A549 (cell line): ENCODE measurements around the gene REX1BD. TPM values are rescaled to one million over a fixed set of nuclear protein-coding genes. Genes with fewer than 3 reads are reported as not detected.

Source experiments
- ATAC-seq, 2 experiments: fragments of 200-7000 bp in 1 of 2; fragments of >200 bp in 1 of 2; cut with Nextera tagmentation in 1 of 2; cut with Tn5 transposase in 1 of 2; 3 replicates each; pipeline versions ENCODE4 v1.8.0 to v1.9.1; 2018 to 2020; ENCODE audit warnings: mild to moderate bottlenecking in 1 of 2, moderate library complexity in 1 of 2
- CTCF ChIA-PET: fragments of 300-600 bp; sonication (Branson Sonifier 250); formaldehyde crosslinking; extraction: SDS; loops from one replicate; lab custom pipeline; 2021; ENCODE audit warnings: antibody characterized with exemption, inconsistent platforms; lab: Yijun Ruan, JAX
- POLR2A ChIA-PET: fragments of 350-600 bp; formaldehyde crosslinking; extraction: SDS; loops from one replicate; lab custom pipeline; 2021; ENCODE audit warnings: antibody characterized with exemption, inconsistent platforms; lab: Yijun Ruan, JAX
- DNase-seq, 2 experiments: peaks; one replicate each; pipeline versions ENCODE4 v3.0.0 to v3.0.0-alpha.2; 2011 to 2016; ENCODE audit warnings: low read depth in 1 of 2, low spot score in 1 of 2
- FAIRE-seq: peaks from 2 replicates; lab custom pipeline; 2011; peaks lifted over from hg19 to GRCh38; lab: Jason Lieb, UNC
- H3K27ac ChIP-seq, 2 experiments: fragments of >200 bp; sonication (Bioruptor Twin); formaldehyde crosslinking; 3 replicates each; pipeline ENCODE4 v1.5.1; 2016 to 2017
- H3K4me1 ChIP-seq: fragments of >200 bp; sonication (Bioruptor Twin); formaldehyde crosslinking; 3 replicates; pipeline ENCODE4 v1.6.1; 2016
- H3K4me2 ChIP-seq: fragments of >200 bp; sonication (Bioruptor Twin); formaldehyde crosslinking; 3 replicates; pipeline ENCODE4 v1.6.1; 2016
- H3K4me3 ChIP-seq: fragments of >200 bp; sonication (Bioruptor Twin); formaldehyde crosslinking; 3 replicates; pipeline ENCODE4 v1.5.1; 2016
- H3K9me3 ChIP-seq: fragments of >200 bp; sonication (Bioruptor Twin); formaldehyde crosslinking; 3 replicates; pipeline ENCODE4 v1.6.1; 2016
- ATOH8 ChIP-seq: fragments of 250-450 bp; sonication (Bioruptor Pico); IDR thresholded peaks from 2 replicates; pipeline ENCODE4 v1.5.0; 2020; ENCODE audit warnings: low read depth, mild to moderate bottlenecking, moderate library complexity
- BHLHE40 ChIP-seq: IDR thresholded peaks from 2 replicates; pipeline ENCODE4 v1.6.1; 2012; ENCODE audit warnings: low read depth, low read length, inconsistent platforms
- CBX8 ChIP-seq: fragments of 200-600 bp; sonication (generic); IDR thresholded peaks from 2 replicates; pipeline ENCODE4 v1.6.1; 2016
- CEBPB ChIP-seq, 2 experiments: fragments of >200 bp in 1 of 2; sonication (Bioruptor Twin) in 1 of 2; formaldehyde crosslinking in 1 of 2; IDR thresholded peaks; 2 replicates each; pipeline ENCODE4 v1.6.1; 2012 to 2016
- CTCF ChIP-seq: fragments of >200 bp; sonication (Bioruptor Twin); formaldehyde crosslinking; IDR thresholded peaks from 3 replicates; pipeline ENCODE4 v1.5.1; 2016
- EHF ChIP-seq: fragments of 250-450 bp; sonication (Bioruptor Pico); IDR thresholded peaks from 2 replicates; pipeline ENCODE4 v1.5.0; 2020; ENCODE audit warnings: mild to moderate bottlenecking
- EHMT2 ChIP-seq: fragments of 200-600 bp; sonication (generic); IDR thresholded peaks from 2 replicates; pipeline ENCODE4 v1.6.1; 2016; ENCODE audit warnings: antibody characterized with exemption, low read depth, mild to moderate bottlenecking, moderate library complexity
- ELK1 ChIP-seq: fragments of 150-350 bp; IDR thresholded peaks from 2 replicates; pipeline ENCODE4 v1.6.1; 2014; ENCODE audit warnings: low read depth, mild to moderate bottlenecking, low read length
- EP300 ChIP-seq, 2 experiments: fragments of >200 bp; sonication (Bioruptor Twin); formaldehyde crosslinking; IDR thresholded peaks; 2 replicates in 1 of 2; 3 replicates in 1 of 2; pipeline ENCODE4 v1.6.1; 2016 to 2017
- ESRRA ChIP-seq: fragments of 150-350 bp; IDR thresholded peaks from 2 replicates; pipeline ENCODE4 v1.6.1; 2014; ENCODE audit warnings: mild to moderate bottlenecking, low read length, borderline replicate concordance
- FOSL2 ChIP-seq, 2 experiments: fragments of 450-650 bp in 1 of 2; fragments of >200 bp in 1 of 2; sonication (Bioruptor Twin) in 1 of 2; formaldehyde crosslinking; IDR thresholded peaks; 2 replicates each; pipeline versions ENCODE4 v1.5.0 to v1.6.1; 2016 to 2020; ENCODE audit warnings: mild to moderate bottlenecking in 1 of 2, moderate library complexity in 1 of 2
- GATA3 ChIP-seq: IDR thresholded peaks from 2 replicates; pipeline ENCODE4 v1.6.1; 2012; ENCODE audit warnings: borderline replicate concordance
- HDAC2 ChIP-seq: fragments of 200-600 bp; sonication (generic); IDR thresholded peaks from 2 replicates; pipeline ENCODE4 v1.6.1; 2016
- JUN ChIP-seq, 2 experiments: fragments of >200 bp; sonication (Bioruptor Twin); formaldehyde crosslinking; IDR thresholded peaks; 2 replicates in 1 of 2; 3 replicates in 1 of 2; pipeline ENCODE4 v1.6.1; 2016 to 2017
- KDM1A ChIP-seq: fragments of 200-600 bp; sonication (generic); IDR thresholded peaks from 2 replicates; pipeline ENCODE4 v1.6.1; 2016; ENCODE audit warnings: low read depth, mild to moderate bottlenecking
- KDM5A ChIP-seq: fragments of 200-600 bp; sonication (generic); IDR thresholded peaks from 2 replicates; pipeline ENCODE4 v1.6.1; 2016; ENCODE audit warnings: antibody characterized with exemption, mild to moderate bottlenecking
- MAX ChIP-seq: IDR thresholded peaks from 2 replicates; pipeline ENCODE4 v1.6.1; 2012
- MYC ChIP-seq: IDR thresholded peaks from 2 replicates; pipeline ENCODE4 v1.6.1; 2012; ENCODE audit warnings: mild to moderate bottlenecking, inconsistent platforms, low read length, improper control_type of control experiment, borderline replicate concordance
- POLR2AphosphoS2 ChIP-seq: conservative IDR thresholded peaks from 2 replicates; pipeline ENCODE4 v1.6.1; 2012; ENCODE audit warnings: low read length, improper control_type of control experiment, inconsistent platforms
- RARB ChIP-seq: fragments of 250-450 bp; sonication (Bioruptor Pico); IDR thresholded peaks from 2 replicates; pipeline ENCODE4 v1.8.0; 2021; ENCODE audit warnings: mild to moderate bottlenecking, moderate library complexity
- RCOR1 ChIP-seq: fragments of 150-350 bp; IDR thresholded peaks from 2 replicates; pipeline ENCODE4 v1.6.1; 2014; ENCODE audit warnings: antibody characterized with exemption, low read length, low read depth
- RFX5 ChIP-seq: fragments of 450-650 bp; IDR thresholded peaks from 2 replicates; pipeline ENCODE4 v1.7.1; 2014; ENCODE audit warnings: antibody characterized with exemption, mild to moderate bottlenecking, moderate library complexity
- RNF2 ChIP-seq: fragments of 200-600 bp; sonication (generic); IDR thresholded peaks from 2 replicates; pipeline ENCODE4 v1.6.1; 2016; ENCODE audit warnings: low read depth, mild to moderate bottlenecking, antibody characterized with exemption, moderate library complexity, borderline replicate concordance
- SMC3 ChIP-seq: fragments of >200 bp; sonication (Bioruptor Twin); formaldehyde crosslinking; IDR thresholded peaks from 3 replicates; pipeline ENCODE4 v1.6.1; 2018; ENCODE audit warnings: inconsistent platforms
- TFCP2L1 ChIP-seq: fragments of 250-450 bp; sonication (Bioruptor Pico); IDR thresholded peaks from 2 replicates; pipeline ENCODE4 v1.5.0; 2021; ENCODE audit warnings: mild to moderate bottlenecking
- ZC3H11A ChIP-seq: fragments of 450-650 bp; IDR thresholded peaks from 2 replicates; pipeline ENCODE4 v1.6.1; 2014; ENCODE audit warnings: antibody characterized with exemption, mild to moderate bottlenecking
- ZFP36 ChIP-seq: fragments of 450-650 bp; IDR thresholded peaks from 2 replicates; pipeline ENCODE4 v1.6.1; 2014; ENCODE audit warnings: borderline replicate concordance; ENCODE audit not compliant: partially characterized antibody
- ZNF302 ChIP-seq: fragments of 250-450 bp; sonication (Bioruptor Pico); IDR thresholded peaks from 2 replicates; pipeline ENCODE4 v1.9.0; 2021; ENCODE audit warnings: inconsistent platforms, mild to moderate bottlenecking, moderate library complexity
- ZSCAN20 ChIP-seq: fragments of 250-450 bp; sonication (Bioruptor Pico); IDR thresholded peaks from 2 replicates; pipeline ENCODE4 v1.8.0; 2022; ENCODE audit warnings: mild to moderate bottlenecking, moderate library complexity
- WGBS: methylation state at CpG from one replicate; pipeline ENCODE4 v1.1.6; 2017; ENCODE audit errors: missing lambda C conversion rate; 5-methylcytosine and 5-hydroxymethylcytosine counted together
- polyA plus RNA-seq, 4 experiments: library from polyadenylated mRNA; depleted of rRNA in 3 of 4; stranded (reverse); fragments of >200 nt; fragmentation: RNase III in 1 of 4; extraction: RNeasy Plus Mini Kit Qiagen cat#74134 plus additional on column Dnase treatment in 1 of 4; gene quantifications; 2 replicates in 3 of 4; 3 replicates in 1 of 4; pipeline ENCODE4 v1.2.3, GENCODE V29; 2011 to 2017

The REX1BD gene
- polyA plus RNA-seq, 2 of the 4 experiments (the other 2 are of a cell fraction) = 23.1 to 47.3 TPM

- TF ChIP-seq ZNF302 (CRISPR knock-in tag) = no peak
These were observed 12.2 kb upstream of the REX1BD start (continued) for GRCh38 chr19:18576383-18576782.

GRCh38 chr19:18577365-18577914, 11.2 kb upstream of the REX1BD start:
- CTCF ChIA-PET = interaction anchor here (1.6 to 3.8 kb wide), 3 partner anchors 11 to 269 kb away, joined by 3 to 22 read pairs (median 4); partner anchors contain the start of gene REX1BD
- FAIRE-seq (no peak), DNase-seq (no peak), ATAC-seq (no peak)
- no peak overlapping the region for H3K4me2 ChIP-seq
- TF ChIP-seq CTCF = no peak
- no peak overlapping the region for H3K4me3 ChIP-seq
- H3K4me1 ChIP-seq = peaks cover 14% of the 10 kb centered on the region
- no peaks in the 10 kb centered on the region for H3K9me3 ChIP-seq
- 93% methylated on average over 20 of the region's 21 CpGs for WGBS
- POLR2A ChIA-PET = interaction anchor here (0.6 kb wide), 1 partner anchor 62 kb away, joined by 3 read pairs; no protein-coding TSS in a partner anchor
- H3K27ac ChIP-seq = no peak overlapping the region

- 67% methylated on average over 4 of the region's 7 CpGs for WGBS
- no peak overlapping the region for H3K4me2 ChIP-seq
- H3K9me3 ChIP-seq = no peaks in the 10 kb centered on the region
- H3K27ac ChIP-seq = no peak overlapping the region
- POLR2A ChIA-PET = no interaction called here
- ATAC-seq = peak in 1 of 2 experiments; percentile 15; a peak in 2 of 6 replicates
- H3K4me3 ChIP-seq = no peak overlapping the region
- DNase-seq = no peak
- FAIRE-seq = no peak
- CTCF ChIA-PET = interaction anchor here (0.9 to 2.2 kb wide), 4 partner anchors 9 to 60 kb away, joined by 3 to 12 read pairs (median 4); partner anchors contain the start of gene REX1BD
- no peaks in the 10 kb centered on the region for H3K4me1 ChIP-seq
- no peak for TF ChIP-seq MAX
- no peak for TF ChIP-seq POLR2AphosphoS2
- TF ChIP-seq ESRRA = no peak
- no peak for TF ChIP-seq BHLHE40
- TF ChIP-seq CEBPB (IDR thresholded peaks at IDR 0.05) = no peak
- no peak for TF ChIP-seq KDM5A
- TF ChIP-seq MYC = no peak
- no peak for TF ChIP-seq EP300 (IDR thresholded peaks at IDR 0.05)
- TF ChIP-seq CBX8 = no peak
- no peak for TF ChIP-seq ZFP36
- TF ChIP-seq HDAC2 = no peak
- no peak for TF ChIP-seq GATA3
- no peak for TF ChIP-seq TFCP2L1 (CRISPR knock-in tag)
- no peak for TF ChIP-seq ZC3H11A
- no peak for TF ChIP-seq ELK1
- TF ChIP-seq ZSCAN20 (CRISPR knock-in tag) = no peak
These were observed 8.3 kb upstream of the REX1BD start for GRCh38 chr19:18580311-18580710.

- FAIRE-seq = no peak
- no peak for DNase-seq
- Histone ChIP-seq H3K9me3 (no peaks in the 10 kb centered on the region), H3K27ac (no peak overlapping the region), H3K4me1 (peaks cover 8% of the 10 kb centered on the region; the same call in 1 of the 3 replicates), H3K4me2 (no peak overlapping the region), H3K4me3 (no peak overlapping the region)
- ChIA-PET POLR2A (no interaction called here), CTCF (interaction anchor here (1.1 to 3.6 kb wide), 5 partner anchors 9 to 261 kb away, joined by 3 to 22 read pairs (median 4); no protein-coding TSS in a partner anchor)
- no peak for ATAC-seq
- WGBS = 56% methylated on average over 2 of the region's 2 CpGs
- no peak for TF ChIP-seq TFCP2L1 (CRISPR knock-in tag)
- no peak for TF ChIP-seq ESRRA
- no peak for TF ChIP-seq ZSCAN20 (CRISPR knock-in tag)
- TF ChIP-seq RARB (CRISPR knock-in tag) = no peak
- TF ChIP-seq EHMT2 = no peak
- no peak for TF ChIP-seq RFX5
- TF ChIP-seq SMC3 = no peak
- no peak for TF ChIP-seq ZC3H11A
- no peak for TF ChIP-seq ATOH8 (CRISPR knock-in tag)
- no peak for TF ChIP-seq RCOR1
- TF ChIP-seq KDM1A = no peak
- TF ChIP-seq FOSL2 (IDR thresholded peaks at IDR 0.05) = no peak
- TF ChIP-seq FOSL2 (CRISPR knock-in tag; IDR thresholded peaks at IDR 0.05) = no peak
- TF ChIP-seq EHF = no peak
- no peak for TF ChIP-seq RNF2
- no peak for TF ChIP-seq JUN (IDR thresholded peaks at IDR 0.05)
These were observed 2.3 kb upstream of the REX1BD start for GRCh38 chr19:18586306-18586705.
